Type B pancreatic cell (in vitro differentiated cells): Measurements from ENCODE around the gene ZBTB8OS. TPM values are rescaled to one million over a fixed set of nuclear protein-coding genes. Genes with fewer than 3 reads are reported as not detected.

Experiments
- DNase-seq: peaks from one replicate; pipeline ENCODE4 v3.0.0; 2021; ENCODE audit warnings: mixed read lengths; ENCODE audit not compliant: unreplicated experiment; ENCODE audit errors: extremely low spot score
- H3K27ac Mint-ChIP-seq: 2 replicates; pipeline ENCODE4 v1.8.0; 2021; ENCODE audit warnings: mild to moderate bottlenecking, mixed read lengths
- H3K27me3 Mint-ChIP-seq: 2 replicates; pipeline ENCODE4 v1.8.0; 2021; ENCODE audit warnings: mixed read lengths
- H3K36me3 Mint-ChIP-seq: 2 replicates; pipeline ENCODE4 v1.8.0; 2021; ENCODE audit warnings: mixed read lengths
- H3K4me1 Mint-ChIP-seq: one replicate; pipeline ENCODE4 v1.8.0; 2021; ENCODE audit warnings: mixed read lengths; ENCODE audit not compliant: unreplicated experiment
- H3K4me3 Mint-ChIP-seq: 2 replicates; pipeline ENCODE4 v1.8.0; 2021; ENCODE audit warnings: mild to moderate bottlenecking, mixed read lengths
- H3K9me3 Mint-ChIP-seq: 2 replicates; pipeline ENCODE4 v1.8.0; 2021; ENCODE audit warnings: mixed read lengths
- total RNA-seq: library from RNA; stranded (reverse); gene quantifications from 2 replicates; pipeline ENCODE4 v1.2.1, GENCODE V29; 2021; ENCODE audit warnings: low replicate concordance
- TF ChIP-seq, protein P1 (sequence below): fragments of 200-600 bp; sonication (generic); conservative IDR thresholded peaks from 2 replicates; pipeline ENCODE4 v1.5.0; 2021; ENCODE audit warnings: antibody characterized with exemption, mild to moderate bottlenecking

The ZBTB8OS gene
- total RNA-seq, 1 donor from 2014 or later = 41.7 TPM

DNA sequence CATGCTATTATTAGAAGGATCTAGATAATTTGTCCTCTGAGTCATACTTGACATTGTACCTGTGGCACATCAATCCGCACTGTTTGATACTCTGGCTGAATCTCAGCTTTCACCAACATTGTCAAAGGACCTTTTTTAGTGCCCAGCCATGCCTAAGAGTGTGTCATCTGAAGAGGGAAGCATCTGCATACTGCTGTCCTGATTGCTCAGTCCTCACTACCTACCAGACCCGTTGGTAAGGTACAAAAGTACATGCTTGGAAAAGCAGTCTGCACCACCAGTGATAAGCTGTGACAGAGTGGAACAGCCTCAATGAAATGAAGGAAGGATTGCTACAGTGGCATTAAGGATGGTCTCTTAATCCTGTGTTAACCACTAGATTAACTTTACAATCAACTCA, 35.1 kb upstream of the ZBTB8OS start:
- DNase-seq = no peak
- peaks cover 26% of the 10 kb centered on the region for H3K36me3 Mint-ChIP-seq
- TF ChIP-seq, protein P1, sequence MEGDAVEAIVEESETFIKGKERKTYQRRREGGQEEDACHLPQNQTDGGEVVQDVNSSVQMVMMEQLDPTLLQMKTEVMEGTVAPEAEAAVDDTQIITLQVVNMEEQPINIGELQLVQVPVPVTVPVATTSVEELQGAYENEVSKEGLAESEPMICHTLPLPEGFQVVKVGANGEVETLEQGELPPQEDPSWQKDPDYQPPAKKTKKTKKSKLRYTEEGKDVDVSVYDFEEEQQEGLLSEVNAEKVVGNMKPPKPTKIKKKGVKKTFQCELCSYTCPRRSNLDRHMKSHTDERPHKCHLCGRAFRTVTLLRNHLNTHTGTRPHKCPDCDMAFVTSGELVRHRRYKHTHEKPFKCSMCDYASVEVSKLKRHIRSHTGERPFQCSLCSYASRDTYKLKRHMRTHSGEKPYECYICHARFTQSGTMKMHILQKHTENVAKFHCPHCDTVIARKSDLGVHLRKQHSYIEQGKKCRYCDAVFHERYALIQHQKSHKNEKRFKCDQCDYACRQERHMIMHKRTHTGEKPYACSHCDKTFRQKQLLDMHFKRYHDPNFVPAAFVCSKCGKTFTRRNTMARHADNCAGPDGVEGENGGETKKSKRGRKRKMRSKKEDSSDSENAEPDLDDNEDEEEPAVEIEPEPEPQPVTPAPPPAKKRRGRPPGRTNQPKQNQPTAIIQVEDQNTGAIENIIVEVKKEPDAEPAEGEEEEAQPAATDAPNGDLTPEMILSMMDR = no peak
- no peak overlapping the region for H3K27ac Mint-ChIP-seq
- H3K27me3 Mint-ChIP-seq = no peaks in the 10 kb centered on the region
- no peak overlapping the region for H3K4me3 Mint-ChIP-seq
- H3K4me1 Mint-ChIP-seq = peaks cover 14% of the 10 kb centered on the region
- no peaks in the 10 kb centered on the region for H3K9me3 Mint-ChIP-seq

DNA sequence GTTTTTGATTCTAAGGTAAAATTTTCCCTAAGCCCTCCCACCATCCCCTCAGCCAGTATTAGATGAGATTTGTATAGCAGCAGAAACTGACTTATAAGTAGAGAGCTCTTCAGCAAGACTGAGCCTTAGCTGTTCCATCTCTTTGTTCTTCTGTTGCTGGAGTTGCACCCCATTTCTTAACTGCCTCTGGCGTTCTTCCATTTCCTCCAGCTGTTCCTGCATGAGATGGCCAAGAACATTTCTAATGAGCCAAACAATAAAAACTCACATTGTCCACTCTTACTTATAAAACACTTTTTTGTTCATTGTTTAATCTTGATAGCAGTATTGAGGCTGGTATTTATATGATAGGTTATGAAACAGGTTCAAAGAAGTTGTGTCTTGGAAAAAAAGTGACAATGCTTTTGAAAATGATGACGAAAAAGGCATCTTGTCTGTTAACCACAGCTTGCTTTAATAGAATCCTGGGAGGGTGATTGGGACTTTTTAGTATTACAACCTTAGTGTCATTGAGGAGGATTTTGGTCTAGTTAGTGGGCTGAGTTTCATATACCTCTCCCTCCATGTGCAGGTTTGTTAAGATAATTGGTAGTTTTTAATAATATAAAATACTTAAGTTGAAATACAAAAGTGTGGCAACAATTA, 33.9 kb upstream of the ZBTB8OS start:
- Mint-ChIP-seq H3K36me3 (peaks cover 34% of the 10 kb centered on the region), H3K4me3 (no peak overlapping the region), H3K27ac (peak overlapping the region; percentile 13), H3K27me3 (no peaks in the 10 kb centered on the region), H3K9me3 (no peaks in the 10 kb centered on the region), H3K4me1 (peaks cover 14% of the 10 kb centered on the region)
- DNase-seq = no peak
- TF ChIP-seq, protein P1 = no peak

DNA sequence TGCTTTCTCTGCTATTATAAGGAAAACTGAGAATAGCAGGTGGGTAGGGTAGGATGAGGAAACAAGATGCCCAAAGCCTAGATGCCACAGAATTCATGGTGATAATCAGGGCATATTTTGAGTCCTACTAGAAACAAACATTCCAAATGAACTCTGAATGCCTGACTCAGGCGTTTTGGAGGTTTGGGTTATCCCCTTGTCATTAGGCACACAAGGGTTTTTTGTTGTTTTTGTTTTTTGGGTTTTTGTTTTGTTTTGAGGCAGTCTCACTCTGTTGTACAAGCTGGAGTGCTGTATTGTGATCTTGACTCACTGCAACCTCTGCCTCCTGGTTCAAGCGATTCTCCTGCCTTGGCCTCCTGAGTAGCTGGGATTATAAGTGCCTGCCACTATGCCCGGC, 33.0 kb upstream of the ZBTB8OS start:
- Mint-ChIP-seq H3K4me1 (peaks cover 14% of the 10 kb centered on the region), H3K9me3 (no peaks in the 10 kb centered on the region), H3K27me3 (no peaks in the 10 kb centered on the region), H3K4me3 (no peak overlapping the region), H3K27ac (no peak overlapping the region), H3K36me3 (peaks cover 35% of the 10 kb centered on the region)
- DNase-seq = no peak
- TF ChIP-seq, protein P1 = no peak

DNA sequence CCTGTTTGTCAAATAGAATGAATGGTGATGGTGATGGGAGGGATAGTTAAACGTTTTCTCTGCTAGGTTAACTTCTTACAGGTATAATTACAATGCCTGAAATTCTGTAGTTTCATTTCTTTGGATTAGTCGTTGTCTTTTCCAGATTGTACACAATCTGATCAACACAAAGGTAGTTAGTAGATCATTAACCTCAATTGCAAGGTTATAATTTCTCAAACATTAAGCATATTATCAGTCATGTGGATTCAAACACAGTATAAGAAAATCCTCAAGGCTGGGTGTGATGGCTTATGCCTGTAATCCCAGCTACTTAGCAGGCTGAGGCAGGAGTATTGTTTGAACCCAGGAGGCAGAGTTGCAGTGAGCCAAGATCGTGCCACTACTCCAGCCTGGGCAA, 31.6 kb upstream of the ZBTB8OS start:
- H3K4me1 Mint-ChIP-seq = peaks cover 10% of the 10 kb centered on the region
- H3K27me3 Mint-ChIP-seq = no peaks in the 10 kb centered on the region
- H3K4me3 Mint-ChIP-seq = no peak overlapping the region
- TF ChIP-seq, protein P1 = no peak
- DNase-seq = no peak
- H3K36me3 Mint-ChIP-seq = peaks cover 39% of the 10 kb centered on the region
- H3K9me3 Mint-ChIP-seq = no peaks in the 10 kb centered on the region
- H3K27ac Mint-ChIP-seq = peak overlapping the region; percentile 31

DNA sequence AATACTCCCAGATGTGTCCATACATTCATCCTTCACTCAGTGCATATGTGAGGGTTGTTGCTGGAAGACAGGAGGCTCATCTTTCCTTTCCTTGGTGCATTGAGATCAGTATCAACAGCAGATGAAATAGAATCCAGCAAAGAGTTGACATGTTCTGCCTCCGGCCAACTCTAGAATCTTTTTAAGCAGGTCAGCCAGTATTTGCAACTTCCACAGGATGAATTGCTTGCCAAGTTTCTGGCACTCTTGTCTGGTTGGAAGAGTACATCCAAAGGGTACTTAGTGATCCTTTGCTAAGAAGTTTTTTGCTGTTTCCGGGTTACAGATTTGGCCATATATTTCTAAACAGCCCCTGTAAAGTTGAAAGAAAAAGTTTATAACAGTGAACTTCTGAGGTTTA, 31.2 kb upstream of the ZBTB8OS start:
- Mint-ChIP-seq H3K27me3 (no peaks in the 10 kb centered on the region), H3K4me3 (no peak overlapping the region), H3K27ac (peak overlapping the region; percentile 31), H3K36me3 (peaks cover 37% of the 10 kb centered on the region), H3K9me3 (no peaks in the 10 kb centered on the region), H3K4me1 (peaks cover 10% of the 10 kb centered on the region)
- no peak for DNase-seq
- TF ChIP-seq, protein P1 = no peak
